HG03135 (cell line): Measurements from ENCODE around the gene ACTR1B.
"Not testable (repeated sequence)": the region's sequence is repeated elsewhere in the genome, so short reads cannot be mapped to it uniquely, and the experiment has no call there.

Source experiments
- ATAC-seq: cut with Tn5 transposase; IDR thresholded peaks from one replicate; pipeline ENCODE4 v1.9.1; 2021; ENCODE audit warnings: mild to moderate bottlenecking, moderate library complexity; ENCODE audit not compliant: unreplicated experiment

ACTR1B gene

DNA sequence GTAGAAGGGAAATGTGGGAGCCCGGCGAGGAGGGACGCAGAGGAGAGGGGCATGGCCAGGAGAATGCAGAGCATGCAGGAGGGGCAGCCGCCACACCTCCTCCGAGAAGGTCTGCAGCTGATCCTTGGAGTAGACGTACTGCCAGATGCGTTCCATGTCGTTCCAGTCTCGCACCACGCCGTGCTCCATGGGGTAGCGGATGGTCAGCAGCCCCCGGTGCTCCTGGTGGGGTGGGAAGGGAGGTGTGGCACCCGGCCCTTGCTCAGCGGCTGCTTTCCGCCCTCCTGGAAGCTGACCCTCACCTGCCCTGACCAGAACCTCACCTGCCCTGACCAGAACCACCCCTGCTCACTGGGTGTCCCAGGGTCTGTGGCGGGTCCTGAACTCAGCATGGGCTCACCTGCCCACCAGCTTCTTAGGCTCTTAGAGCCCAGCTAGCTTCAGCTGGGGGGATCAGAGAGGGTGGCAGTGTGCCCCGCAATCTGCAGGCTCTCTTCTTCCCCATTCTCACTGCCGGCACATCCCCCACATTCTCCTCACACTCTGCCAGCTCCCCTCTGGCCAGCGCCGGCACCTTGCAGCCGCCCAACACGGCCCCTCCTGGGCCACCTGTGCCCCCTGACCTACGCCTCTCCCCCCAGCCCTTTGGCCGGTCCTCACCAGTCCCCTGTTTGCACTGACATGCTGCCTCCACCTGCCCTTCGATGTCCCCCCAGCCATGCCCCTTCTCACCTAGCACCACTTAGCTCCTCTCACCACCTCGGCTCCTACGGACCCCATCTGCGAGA is 4.4 kb downstream of the ACTR1B start:
- ATAC-seq: no peak

DNA sequence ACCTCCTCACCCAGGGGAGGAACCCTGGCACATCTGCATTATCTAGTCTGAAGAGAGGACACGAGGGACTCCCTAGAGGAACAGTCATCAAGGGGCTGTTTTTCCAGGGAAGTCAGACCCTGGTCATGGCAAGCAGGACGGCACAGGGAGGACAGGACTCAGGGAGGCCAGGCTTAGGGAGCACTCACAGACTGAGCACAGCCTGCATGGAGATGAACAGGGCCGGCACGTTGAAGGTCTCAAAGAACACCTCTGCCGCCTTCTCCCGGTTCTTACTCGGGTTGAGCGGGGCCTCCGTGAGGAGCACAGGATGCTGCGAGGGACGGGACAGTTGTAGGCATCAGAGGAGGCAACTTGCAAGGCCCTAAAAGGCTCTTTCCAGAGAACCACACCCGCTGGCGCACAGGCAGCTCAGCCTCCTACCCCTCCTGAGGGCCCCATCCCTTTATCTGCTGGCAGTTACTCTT is 5.1 kb downstream of the ACTR1B start:
- no peak for ATAC-seq

DNA sequence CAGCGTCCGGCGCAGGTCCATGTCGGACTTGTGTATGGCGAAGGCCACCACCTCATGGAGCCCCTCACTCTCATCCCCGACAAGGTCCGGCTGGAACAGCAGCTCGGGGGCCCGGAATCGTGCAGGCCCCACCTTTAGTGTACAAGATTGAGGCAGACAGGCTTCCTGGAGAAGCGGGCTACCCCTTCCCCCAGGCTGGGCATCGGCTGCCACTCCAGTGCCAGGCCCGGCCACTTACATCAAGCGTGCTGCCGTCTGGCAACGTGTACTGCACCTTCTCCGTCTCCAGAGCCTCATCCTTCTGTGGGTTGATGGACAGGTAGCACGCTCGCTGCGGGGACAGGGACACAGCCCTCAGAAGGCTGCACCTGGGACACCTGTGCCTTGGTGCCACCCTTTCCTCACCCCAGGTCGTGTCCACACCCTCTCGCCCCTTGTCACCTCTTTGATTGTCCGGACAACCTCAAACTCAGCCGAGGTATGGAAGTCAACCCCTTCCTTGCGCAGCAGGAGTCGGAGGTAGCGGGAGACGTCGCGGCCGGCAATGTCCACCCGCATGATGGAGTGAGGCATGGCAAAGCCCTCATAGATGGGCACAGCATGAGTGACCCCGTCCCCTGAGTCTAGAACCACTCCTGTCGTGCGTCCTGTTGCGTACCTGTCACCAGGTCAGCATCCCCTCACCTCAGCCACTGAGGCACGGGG is 5.7 kb downstream of the ACTR1B start:
- ATAC-seq: no peak

DNA sequence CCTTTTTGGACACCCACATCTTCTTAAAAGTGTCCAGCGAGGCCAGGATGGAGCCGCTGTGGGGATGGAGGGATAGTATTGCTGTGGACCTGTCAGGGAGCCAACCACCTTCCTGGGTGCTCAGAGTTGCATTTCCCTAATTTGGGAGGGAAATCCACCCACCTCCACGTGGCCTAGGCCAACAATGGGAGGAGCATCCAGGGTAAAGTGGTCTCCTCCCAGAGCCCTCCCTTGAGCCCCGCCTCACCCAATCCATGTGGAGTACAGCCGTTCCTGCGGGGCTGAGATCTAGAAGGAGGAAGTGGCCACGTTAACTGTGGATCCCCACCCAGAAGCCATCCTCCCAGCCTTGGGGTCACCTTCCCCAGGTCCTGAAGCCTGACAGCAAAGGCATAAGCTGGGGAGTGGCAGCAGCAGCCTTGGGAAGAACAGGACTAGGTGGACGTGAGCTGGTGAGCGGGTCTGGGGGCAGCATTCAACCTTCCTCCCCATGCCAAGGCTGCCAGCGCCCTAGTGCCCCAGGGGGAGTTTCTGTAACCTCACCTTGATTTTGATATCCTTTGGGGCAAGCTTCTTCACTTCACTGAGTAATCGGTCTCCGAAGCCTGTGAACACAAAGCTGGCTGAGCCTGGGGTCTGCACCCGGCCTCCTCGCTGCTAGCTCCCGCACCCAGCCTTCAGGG is 6.8 kb downstream of the ACTR1B start:
- no peak for ATAC-seq

DNA sequence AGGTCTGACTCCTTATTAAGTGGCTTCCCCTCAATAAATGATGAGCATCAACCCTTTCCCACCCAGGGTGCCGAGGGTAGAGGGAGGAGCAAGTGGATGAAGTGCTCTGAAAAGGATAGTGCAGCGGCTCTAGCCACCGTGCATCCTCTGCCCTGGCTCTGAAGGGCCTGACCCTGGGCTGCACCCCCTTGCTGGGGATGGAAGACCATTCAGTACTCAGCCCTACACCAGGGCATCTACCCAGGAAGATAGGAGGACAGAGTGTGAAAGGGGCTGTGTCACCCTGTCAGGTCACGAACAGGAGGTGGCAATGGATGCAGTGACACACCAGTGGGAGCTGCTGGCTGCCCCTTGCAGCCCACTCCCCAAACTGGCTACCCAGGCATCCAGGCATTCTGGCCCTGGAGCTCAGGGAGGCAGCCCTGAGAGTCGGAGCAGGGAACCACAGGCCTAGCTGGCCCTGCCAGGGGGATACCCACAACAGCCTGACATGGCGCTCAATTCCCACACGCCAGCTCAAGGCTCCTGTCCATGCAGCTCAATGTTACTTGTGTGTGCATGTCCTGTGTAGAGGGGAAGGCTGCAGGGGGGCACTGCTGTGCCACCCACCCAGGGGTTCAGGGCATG is 7.6 kb downstream of the ACTR1B start:
- no peak for ATAC-seq

DNA sequence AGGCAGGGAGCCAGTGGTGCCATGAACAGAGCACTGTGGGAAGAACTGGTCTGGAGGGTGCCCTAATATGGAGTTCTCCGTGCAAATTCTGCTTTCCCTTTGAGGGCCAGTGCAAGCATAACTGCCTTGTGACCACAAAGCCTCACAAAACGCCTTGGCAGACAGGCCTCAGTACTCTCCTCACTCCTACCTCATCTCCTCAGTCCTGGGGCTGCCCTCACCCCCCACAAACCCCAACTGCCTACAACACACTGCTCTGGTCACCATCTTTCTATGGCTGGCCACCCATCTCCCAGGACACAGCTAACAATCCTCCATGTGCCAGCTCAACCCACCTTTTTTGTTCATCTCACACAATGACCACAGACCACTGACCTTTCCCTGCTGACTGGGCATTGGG is 9.1 kb downstream of the ACTR1B start:
- ATAC-seq: no peak

DNA sequence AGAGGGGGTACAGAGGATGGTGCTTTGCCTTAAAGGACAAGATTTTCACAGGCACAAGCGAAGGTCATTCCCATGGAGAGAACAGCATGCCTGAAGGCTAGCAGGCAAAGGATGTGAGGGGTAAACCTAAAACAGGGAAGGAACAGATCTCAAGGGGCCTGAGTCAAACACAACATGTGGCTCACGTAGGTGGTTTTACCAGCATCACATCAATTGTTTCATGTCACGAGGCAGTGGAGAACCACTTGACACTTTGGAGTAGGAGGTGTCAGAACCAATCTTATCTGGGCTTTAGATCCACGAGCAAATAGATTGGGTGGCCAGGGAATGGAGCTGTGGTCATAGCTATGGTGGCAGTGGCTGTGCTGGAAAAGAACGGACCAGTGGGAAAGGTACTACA is 9.5 kb downstream of the ACTR1B start:
- ATAC-seq: no peak

DNA sequence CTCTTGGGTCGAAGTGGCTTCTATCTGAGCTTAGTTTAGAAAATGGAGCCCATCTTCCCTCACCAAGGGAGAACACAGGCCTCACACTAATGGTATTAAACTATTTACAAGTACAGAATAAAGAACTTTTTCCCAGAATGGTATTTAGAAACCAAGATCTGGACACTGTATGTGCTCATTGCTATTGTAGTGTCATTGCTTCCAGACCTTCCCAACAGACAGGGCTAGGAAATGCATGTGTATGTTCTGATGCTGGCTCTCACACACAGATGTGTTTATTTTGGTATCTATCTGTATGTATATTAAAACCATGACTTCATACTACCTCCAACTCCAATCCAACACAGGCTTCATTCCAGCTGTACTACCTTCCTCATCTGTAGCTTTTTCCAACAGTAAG is 10.0 kb downstream of the ACTR1B start:
- ATAC-seq: no peak

DNA sequence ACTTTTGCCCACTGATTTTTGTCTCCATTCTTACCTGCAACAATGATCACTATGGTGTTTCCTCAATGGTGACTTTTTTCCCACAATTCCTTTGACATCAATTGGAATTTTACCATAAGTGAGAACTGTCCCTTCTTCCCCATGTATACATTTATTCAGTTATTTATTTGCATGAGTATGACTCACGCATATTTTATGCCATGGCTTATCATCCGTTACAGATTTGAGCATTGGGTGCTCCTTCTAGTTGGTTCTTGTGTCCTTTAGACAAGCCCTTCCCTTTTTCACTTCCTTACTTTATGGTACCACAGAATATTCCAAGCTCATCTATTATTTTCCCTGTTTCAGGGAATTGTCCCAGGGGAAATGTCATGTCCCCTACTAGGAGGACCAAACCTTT is 10.4 kb downstream of the ACTR1B start:
- ATAC-seq: no peak

DNA sequence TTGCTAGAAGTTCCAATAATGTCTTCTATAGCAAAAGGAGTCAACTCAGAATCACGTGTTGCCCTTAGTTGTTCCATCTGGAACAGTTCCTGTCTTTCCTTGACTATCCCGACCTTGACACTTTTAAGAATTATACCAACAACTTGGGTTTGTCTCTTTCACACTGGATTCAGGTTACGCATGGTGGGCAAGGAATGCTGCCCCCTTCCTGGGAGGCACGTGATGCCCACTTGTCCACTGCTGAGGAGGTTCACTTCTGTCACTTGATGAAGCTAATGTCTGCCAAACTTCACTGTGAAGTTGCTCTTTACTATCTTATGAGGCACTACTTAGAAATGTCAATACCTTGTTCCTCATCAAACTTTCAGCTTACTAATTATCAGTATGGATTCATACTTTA is 12.7 kb downstream of the ACTR1B start:
- no peak for ATAC-seq

DNA sequence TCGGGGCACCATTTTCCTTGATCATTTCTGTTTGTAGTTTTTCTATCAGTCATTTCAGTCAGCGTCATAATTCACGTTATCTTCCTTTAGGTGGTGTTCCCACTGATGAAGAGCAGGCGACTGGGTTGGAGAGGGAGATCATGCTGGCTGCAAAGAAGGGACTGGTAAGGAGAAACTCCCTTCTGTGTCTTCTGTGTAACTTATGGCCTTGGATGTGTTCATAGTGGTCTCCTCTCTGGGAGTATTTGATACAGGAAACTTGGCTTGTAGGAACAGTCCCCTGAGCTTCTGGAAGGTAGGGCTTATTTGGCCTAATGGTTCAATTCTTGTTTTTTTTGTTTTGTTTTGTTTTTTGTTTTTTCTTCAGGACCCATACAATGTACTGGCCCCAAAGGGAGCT is 16.9 kb downstream of the ACTR1B start:
- no peak for ATAC-seq

DNA sequence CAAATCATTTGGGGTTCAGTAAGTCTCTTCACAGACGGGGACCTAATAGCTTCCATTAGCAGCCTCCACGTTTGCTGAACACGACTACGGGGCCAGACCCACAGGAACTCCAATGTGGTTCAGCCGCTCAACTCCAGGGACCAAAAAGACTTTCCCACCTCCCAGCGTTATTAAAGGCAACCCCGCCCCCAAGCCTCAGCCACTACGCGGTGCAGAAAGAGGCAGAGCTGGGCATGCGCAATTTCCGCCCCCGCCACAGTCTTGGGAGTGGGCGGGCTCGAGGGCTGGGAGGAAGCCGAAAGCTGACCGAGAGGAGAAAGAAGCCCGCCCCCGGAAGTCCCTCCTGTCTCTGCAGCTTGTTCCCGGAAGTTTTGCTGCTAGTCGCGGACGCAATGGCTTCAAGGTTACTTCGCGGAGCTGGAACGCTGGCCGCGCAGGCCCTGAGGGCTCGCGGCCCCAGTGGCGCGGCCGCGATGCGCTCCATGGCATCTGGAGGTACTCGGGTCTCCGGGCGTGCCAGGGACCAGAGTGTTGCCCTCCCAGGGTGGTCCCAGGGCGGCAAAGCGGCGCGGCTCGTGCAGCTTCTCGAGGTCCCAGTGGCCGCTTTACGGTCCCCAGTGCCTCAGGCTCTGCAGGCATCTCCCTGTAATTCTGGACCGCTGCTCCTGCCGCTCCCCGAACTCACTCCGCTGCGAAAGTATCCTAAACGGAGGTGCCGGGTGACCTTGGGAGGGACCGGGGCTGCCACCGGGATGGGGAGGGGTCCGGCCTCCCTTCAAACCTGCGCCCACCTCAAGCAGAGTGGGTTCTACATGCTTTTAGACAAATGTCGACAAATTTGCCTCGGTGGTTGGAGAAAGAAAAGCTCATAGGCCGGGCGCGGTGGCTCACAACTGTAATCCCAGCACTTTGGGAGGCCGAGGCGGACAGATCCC is 17.9 kb downstream of the ACTR1B start, which contains the start of gene COX5B:
Gene COX5B, plus strand, starts transcription at position 368 of the 935 bp plus-strand sequence. Its CDS starts 25 bp downstream, at position 393.
- ATAC-seq: peak; percentile 95

DNA sequence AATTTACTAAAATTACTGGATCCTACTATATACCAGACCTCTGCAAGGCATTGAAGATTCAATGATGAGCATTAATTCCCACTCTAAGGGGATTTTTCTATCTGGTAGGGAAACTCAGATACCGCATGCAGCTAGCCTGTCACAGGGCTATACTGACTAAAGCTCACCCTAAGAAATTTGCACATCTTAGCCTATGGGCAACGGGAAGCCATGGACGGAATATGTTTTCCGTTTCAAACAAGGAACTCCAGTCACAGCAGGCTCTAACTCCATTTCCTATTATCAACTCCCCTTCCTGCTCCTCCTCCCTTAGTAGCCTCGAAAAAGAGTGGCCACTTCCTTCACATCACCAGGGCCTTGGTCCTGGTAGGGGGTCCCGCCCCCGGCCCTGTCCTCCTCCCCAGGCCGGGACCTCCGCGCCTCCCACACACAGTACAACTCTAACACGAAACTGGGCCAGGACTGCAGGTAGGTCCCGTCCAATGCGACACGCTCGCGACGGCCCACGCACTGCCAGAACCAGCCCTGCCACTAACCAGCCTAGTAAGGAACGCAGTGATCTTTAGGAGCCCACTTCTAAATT is 18.6 kb downstream of the ACTR1B start:
- peak; percentile 22 for ATAC-seq

DNA sequence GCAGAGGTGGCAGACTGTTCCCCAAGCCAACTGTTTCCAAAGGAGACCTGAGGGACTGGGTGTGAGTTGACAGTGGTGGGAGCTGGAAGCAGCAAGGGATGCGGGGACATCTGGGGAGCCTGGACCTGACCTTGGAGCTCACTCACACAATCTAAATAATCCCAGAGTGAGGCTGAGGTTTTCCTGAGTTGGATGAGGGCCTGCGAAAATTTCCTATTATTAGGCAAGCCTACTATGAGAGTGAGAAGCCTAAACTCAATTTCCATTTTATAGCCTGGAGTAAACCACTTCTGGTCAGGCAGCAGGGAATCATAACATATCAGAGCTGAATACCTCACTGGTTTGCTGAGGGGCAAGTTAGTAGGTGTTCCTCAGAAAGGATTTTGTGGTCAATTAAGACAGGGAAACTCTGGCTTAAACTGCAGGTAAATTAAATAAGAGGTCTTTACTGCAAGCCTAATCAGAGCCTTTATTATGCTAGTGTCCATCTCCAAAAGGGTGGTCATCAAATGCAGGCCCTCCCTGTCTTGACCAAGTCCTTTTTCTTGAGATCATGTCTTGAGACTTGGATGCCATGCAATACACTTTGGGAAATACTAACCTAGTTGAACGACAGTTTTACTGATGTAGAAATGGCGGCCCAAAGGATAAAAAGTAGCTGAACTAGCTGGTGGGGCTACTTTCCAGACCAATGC is 19.7 kb downstream of the ACTR1B start:
- ATAC-seq: no peak

DNA sequence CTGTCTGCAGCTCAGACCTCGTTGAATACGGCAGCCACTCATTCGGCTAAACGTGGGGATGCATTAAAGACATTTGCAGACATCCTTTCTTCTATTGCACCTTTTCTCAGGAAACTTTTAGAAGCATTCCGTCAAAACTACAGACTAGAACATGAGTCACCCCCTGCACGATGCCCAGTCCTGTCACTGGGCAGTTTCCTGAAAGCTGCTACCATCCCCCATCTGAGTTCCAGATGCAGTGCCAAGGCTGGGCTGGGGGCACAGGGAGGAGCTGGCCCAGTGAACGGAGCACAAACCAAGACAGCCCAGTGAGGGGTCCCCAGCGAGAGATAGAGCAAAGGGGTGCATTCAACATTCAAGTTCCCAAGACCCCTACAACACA is 37.8 kb downstream of the ACTR1B start:
- ATAC-seq: not testable (repeated sequence)

DNA sequence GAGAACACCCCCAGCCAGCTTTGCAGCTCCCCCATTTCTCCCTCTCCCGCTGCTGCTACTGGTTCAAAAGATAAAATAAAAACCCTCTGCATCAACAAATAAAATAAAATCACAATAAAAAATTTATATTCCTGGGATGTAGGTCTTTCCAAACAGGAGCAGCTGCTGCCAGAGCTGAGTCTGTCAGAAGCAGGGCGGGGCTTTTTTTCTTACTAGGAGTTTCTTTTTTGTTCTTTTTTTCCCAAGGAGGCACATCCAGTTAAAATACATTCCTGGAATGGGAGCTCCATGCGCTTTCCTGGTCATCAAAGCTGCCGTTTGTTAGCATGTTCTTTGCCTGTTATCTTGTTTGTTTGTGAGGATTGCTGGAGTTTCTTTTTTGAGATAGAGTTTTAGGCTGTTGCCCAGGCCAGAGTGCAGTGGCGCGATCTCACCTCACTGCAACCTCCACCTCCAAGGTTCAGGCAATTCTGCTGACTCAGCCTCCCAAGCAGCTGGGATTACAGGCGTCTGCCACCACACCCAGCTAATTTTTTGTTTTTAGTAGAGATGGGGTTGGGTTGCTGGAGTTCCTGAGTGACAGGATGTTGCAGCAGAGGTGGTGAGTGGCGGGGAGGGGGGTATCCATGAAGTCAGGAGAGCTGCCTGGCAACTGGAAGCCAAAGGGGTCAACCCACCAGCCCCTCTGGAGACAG is 38.3 kb downstream of the ACTR1B start:
- not testable (repeated sequence) for ATAC-seq

DNA sequence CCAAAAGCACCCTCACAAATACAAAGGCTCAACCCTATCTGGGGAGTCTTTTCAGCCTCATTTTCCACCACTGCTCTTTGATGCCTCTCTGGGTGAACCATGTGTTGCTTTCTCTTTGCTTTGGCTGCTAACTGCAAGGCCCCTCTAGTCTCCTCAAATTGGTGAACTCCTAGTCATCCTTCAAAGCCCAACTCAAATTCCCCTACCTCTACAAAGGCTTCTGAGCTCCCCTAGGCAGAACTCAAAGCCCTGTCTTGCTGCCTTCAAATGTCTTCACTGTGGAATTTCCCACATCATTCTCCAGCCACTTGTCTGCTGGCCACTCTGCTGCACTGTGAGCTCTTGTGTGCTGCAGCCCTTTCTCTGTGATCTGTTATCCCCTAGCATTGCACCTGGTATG is 40.9 kb downstream of the ACTR1B start:
- ATAC-seq: not testable (repeated sequence)

DNA sequence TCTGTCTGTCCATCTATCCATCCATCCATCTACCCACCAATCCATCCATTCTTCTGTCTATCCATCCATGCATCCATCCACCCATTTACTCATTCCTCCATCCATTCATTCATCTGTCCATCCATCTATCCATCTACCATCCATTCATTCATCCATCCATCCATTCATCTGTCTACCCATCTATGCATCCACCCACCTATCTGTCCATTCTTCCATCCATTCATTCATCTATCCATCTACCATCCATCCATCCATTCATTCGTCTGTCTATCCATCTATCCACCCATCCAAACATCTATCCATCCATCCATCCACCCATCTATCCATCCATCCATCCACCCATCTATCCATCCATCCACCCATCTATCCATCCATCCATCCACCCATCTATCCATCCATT is 43.4 kb downstream of the ACTR1B start:
- ATAC-seq: not testable (repeated sequence)
